Activated naive CD8-positive, alpha-beta T cell treated with anti-CD3 and anti-CD28 coated beads, Interleukin-2, amount 10 ng/mL, durations not matched to agents 7 days and 5 days (primary cell): ENCODE measurements around the gene CDKN2AIPNL. TPM values are rescaled to one million over a fixed set of nuclear protein-coding genes. Genes with fewer than 3 reads are reported as not detected.
A peak's percentile ranks its signal among the peaks of the same experiment; 100 is the strongest.
"Not testable (repeated sequence)": the region's sequence is repeated elsewhere in the genome, so short reads cannot be mapped to it uniquely, and the experiment has no call there.

Experiments used
- ATAC-seq: fragments of 150-1000 bp; cut with Tn5 transposase; one replicate; pipeline ENCODE4 v1.10.0; 2021; ENCODE audit warnings: low read depth, moderate library complexity
- POLR2A ChIA-PET: fragments of 350-600 bp; sonication (Branson Sonifier 250); formaldehyde crosslinking; loops from one replicate; lab custom pipeline; 2021; ENCODE audit warnings: antibody characterized with exemption; lab: Charles Lee
- DNase-seq: peaks from one replicate; pipeline ENCODE4 v3.0.0; 2021
- H3K27ac Mint-ChIP-seq: one replicate; pipeline ENCODE4 v1.8.0; 2022; ENCODE audit warnings: mild to moderate bottlenecking, mixed read lengths
- H3K27me3 Mint-ChIP-seq: one replicate; pipeline ENCODE4 v1.8.0; 2022; ENCODE audit warnings: mild to moderate bottlenecking, moderate library complexity, mixed read lengths
- H3K36me3 Mint-ChIP-seq: one replicate; pipeline ENCODE4 v1.8.0; 2021; ENCODE audit warnings: mild to moderate bottlenecking, mixed read lengths
- H3K4me1 Mint-ChIP-seq: one replicate; pipeline ENCODE4 v1.8.0; 2021; ENCODE audit warnings: mixed read lengths
- H3K4me3 Mint-ChIP-seq: one replicate; pipeline ENCODE4 v1.8.0; 2022; ENCODE audit warnings: mild to moderate bottlenecking, moderate library complexity, mixed read lengths
- H3K9me3 Mint-ChIP-seq: one replicate; pipeline ENCODE4 v1.8.0; 2021; ENCODE audit warnings: mixed read lengths
- total RNA-seq, 2 experiments: library from RNA; stranded (reverse); gene quantifications; one replicate each; pipeline ENCODE4 v1.2.3, GENCODE V29; 2021

The CDKN2AIPNL gene
- total RNA-seq, 2 experiments from 2014 or later = 22.3 to 23.4 TPM

- no peaks in the 10 kb centered on the region for H3K27me3 Mint-ChIP-seq
Measured at GRCh38 chr5:134410822-134411221, 859 bp downstream of the CDKN2AIPNL start.

GRCh38 chr5:134409321-134409720, 2.4 kb downstream of the CDKN2AIPNL start:
- no peak overlapping the region for H3K4me3 Mint-ChIP-seq
- no peaks in the 10 kb centered on the region for H3K27me3 Mint-ChIP-seq
- peaks cover 4% of the 10 kb centered on the region for H3K36me3 Mint-ChIP-seq
- ATAC-seq (no peak), DNase-seq (no peak)
- POLR2A ChIA-PET = no interaction called here
- no peak overlapping the region for H3K27ac Mint-ChIP-seq
- peaks cover 26% of the 10 kb centered on the region for H3K4me1 Mint-ChIP-seq
- no peaks in the 10 kb centered on the region for H3K9me3 Mint-ChIP-seq

More at GRCh38 chr5:134410822-134411221, 859 bp downstream of the CDKN2AIPNL start:
- ATAC-seq = no peak
- no peak for DNase-seq
- POLR2A ChIA-PET = interaction anchor here (0.7 to 4.9 kb wide), 14 partner anchors 26 to 165 kb away, joined by 3 to 67 read pairs (median 3); partner anchors contain the start of genes JADE2 and UBE2B
- Mint-ChIP-seq H3K27ac (peak overlapping the region; percentile 88), H3K4me3 (peak overlapping the region; percentile 93), H3K4me1 (peaks cover 26% of the 10 kb centered on the region), H3K36me3 (peaks cover 4% of the 10 kb centered on the region), H3K9me3 (no peaks in the 10 kb centered on the region)

- ATAC-seq (no peak), DNase-seq (no peak)
- peaks cover 18% of the 10 kb centered on the region for H3K4me1 Mint-ChIP-seq
- no peak overlapping the region for H3K27ac Mint-ChIP-seq
- H3K9me3 Mint-ChIP-seq = no peaks in the 10 kb centered on the region
- POLR2A ChIA-PET = interaction anchor here (0.6 kb wide), 1 partner anchor 39 kb away, joined by 5 read pairs; no protein-coding TSS in a partner anchor
- peaks cover 2% of the 10 kb centered on the region for H3K36me3 Mint-ChIP-seq
- no peak overlapping the region for H3K4me3 Mint-ChIP-seq
- no peaks in the 10 kb centered on the region for H3K27me3 Mint-ChIP-seq
Measured at GRCh38 chr5:134406390-134406789, 5.3 kb downstream of the CDKN2AIPNL start.

- Mint-ChIP-seq H3K9me3 (no peaks in the 10 kb centered on the region), H3K4me1 (peaks cover under 1% of the 10 kb centered on the region), H3K36me3 (peaks cover 5% of the 10 kb centered on the region), H3K4me3 (no peak overlapping the region), H3K27me3 (no peaks in the 10 kb centered on the region), H3K27ac (no peak overlapping the region)
- POLR2A ChIA-PET = interaction anchor here (0.6 kb wide), 1 partner anchor 104 kb away, joined by 3 read pairs; no protein-coding TSS in a partner anchor
- DNase-seq = no peak
- no peak for ATAC-seq
Measured at GRCh38 chr5:134403951-134404350, 7.7 kb downstream of the CDKN2AIPNL start.

- no peak for DNase-seq
- no peaks in the 10 kb centered on the region for H3K9me3 Mint-ChIP-seq
- H3K36me3 Mint-ChIP-seq = peaks cover 15% of the 10 kb centered on the region
- POLR2A ChIA-PET = no interaction called here
- no peak overlapping the region for H3K27ac Mint-ChIP-seq
- H3K4me3 Mint-ChIP-seq = no peak overlapping the region
- H3K4me1 Mint-ChIP-seq = no peaks in the 10 kb centered on the region
- no peaks in the 10 kb centered on the region for H3K27me3 Mint-ChIP-seq
- no peak for ATAC-seq
Measured at GRCh38 chr5:134398609-134399155, 13.0 kb downstream of the CDKN2AIPNL start.

- DNase-seq (no peak), ATAC-seq (no peak)
- peaks cover 19% of the 10 kb centered on the region for H3K36me3 Mint-ChIP-seq
- POLR2A ChIA-PET = no interaction called here
- no peaks in the 10 kb centered on the region for H3K27me3 Mint-ChIP-seq
- no peak overlapping the region for H3K4me3 Mint-ChIP-seq
- no peaks in the 10 kb centered on the region for H3K9me3 Mint-ChIP-seq
- no peaks in the 10 kb centered on the region for H3K4me1 Mint-ChIP-seq
- no peak overlapping the region for H3K27ac Mint-ChIP-seq
Measured at GRCh38 chr5:134397196-134397595, 14.5 kb downstream of the CDKN2AIPNL start.

GRCh38 chr5:134396274-134396673, 15.4 kb downstream of the CDKN2AIPNL start:
- Mint-ChIP-seq H3K27me3 (no peaks in the 10 kb centered on the region), H3K9me3 (no peaks in the 10 kb centered on the region), H3K4me1 (no peaks in the 10 kb centered on the region), H3K4me3 (no peak overlapping the region), H3K27ac (no peak overlapping the region), H3K36me3 (peaks cover 25% of the 10 kb centered on the region)
- no peak for DNase-seq
- POLR2A ChIA-PET = interaction anchor here (1.1 kb wide), 1 partner anchor 24 kb away, joined by 3 read pairs; no protein-coding TSS in a partner anchor
- ATAC-seq = no peak

- no peak for ATAC-seq
- no peaks in the 10 kb centered on the region for H3K9me3 Mint-ChIP-seq
- no peak overlapping the region for H3K4me3 Mint-ChIP-seq
- H3K27me3 Mint-ChIP-seq = no peaks in the 10 kb centered on the region
- no peak overlapping the region for H3K27ac Mint-ChIP-seq
- POLR2A ChIA-PET = interaction anchor here (0.7 kb wide), 1 partner anchor 8 kb away, joined by 5 read pairs; no protein-coding TSS in a partner anchor
- DNase-seq = no peak
- H3K4me1 Mint-ChIP-seq = no peaks in the 10 kb centered on the region
- peaks cover 28% of the 10 kb centered on the region for H3K36me3 Mint-ChIP-seq
Measured at GRCh38 chr5:134394932-134395331, 16.7 kb downstream of the CDKN2AIPNL start.

- POLR2A ChIA-PET = interaction anchor here (0.6 kb wide), 1 partner anchor 358 kb away, joined by 3 read pairs; no protein-coding TSS in a partner anchor
- DNase-seq = no peak
- Mint-ChIP-seq H3K27me3 (no peaks in the 10 kb centered on the region), H3K36me3 (peaks cover 34% of the 10 kb centered on the region), H3K9me3 (no peaks in the 10 kb centered on the region), H3K4me1 (no peaks in the 10 kb centered on the region), H3K27ac (no peak overlapping the region), H3K4me3 (no peak overlapping the region)
- no peak for ATAC-seq
Measured at GRCh38 chr5:134392301-134392700, 19.4 kb downstream of the CDKN2AIPNL start.

GRCh38 chr5:134387443-134387842, 24.2 kb downstream of the CDKN2AIPNL start:
- H3K4me3 Mint-ChIP-seq = no peak overlapping the region
- no peaks in the 10 kb centered on the region for H3K27me3 Mint-ChIP-seq
- peaks cover 4% of the 10 kb centered on the region for H3K4me1 Mint-ChIP-seq
- ATAC-seq = no peak
- DNase-seq = no peak
- peaks cover 37% of the 10 kb centered on the region for H3K36me3 Mint-ChIP-seq
- H3K9me3 Mint-ChIP-seq = no peaks in the 10 kb centered on the region
- POLR2A ChIA-PET = interaction anchor here (0.6 kb wide), 1 partner anchor 289 kb away, joined by 3 read pairs; no protein-coding TSS in a partner anchor
- H3K27ac Mint-ChIP-seq = no peak overlapping the region

- Mint-ChIP-seq H3K27ac (no peak overlapping the region), H3K4me3 (no peak overlapping the region), H3K9me3 (no peaks in the 10 kb centered on the region), H3K4me1 (peaks cover 11% of the 10 kb centered on the region), H3K27me3 (no peaks in the 10 kb centered on the region), H3K36me3 (peaks cover 36% of the 10 kb centered on the region)
- no peak for DNase-seq
- no peak for ATAC-seq
- POLR2A ChIA-PET = interaction anchor here (0.6 to 1.3 kb wide), 2 partner anchors 12 to 24 kb away, joined by 3 to 6 read pairs; partner anchors contain the start of gene UBE2B
Measured at GRCh38 chr5:134383980-134384697, 27.5 kb downstream of the CDKN2AIPNL start.

GRCh38 chr5:134382204-134382603, 29.5 kb downstream of the CDKN2AIPNL start:
- H3K4me3 Mint-ChIP-seq, H3K27ac Mint-ChIP-seq, DNase-seq, ATAC-seq, H3K27me3 Mint-ChIP-seq, H3K9me3 Mint-ChIP-seq: not testable (repeated sequence)
- Mint-ChIP-seq H3K4me1 (peaks cover 13% of the 10 kb centered on the region), H3K36me3 (peaks cover 35% of the 10 kb centered on the region)
- POLR2A ChIA-PET = interaction anchor here (0.6 kb wide), 1 partner anchor 29 kb away, joined by 3 read pairs; no protein-coding TSS in a partner anchor

- no peak overlapping the region for H3K27ac Mint-ChIP-seq
- H3K36me3 Mint-ChIP-seq = peaks cover 36% of the 10 kb centered on the region
- POLR2A ChIA-PET = interaction anchor here (0.6 to 3.2 kb wide), 3 partner anchors 9 to 153 kb away, joined by 3 to 18 read pairs (median 4); partner anchors contain the start of gene UBE2B
- no peaks in the 10 kb centered on the region for H3K27me3 Mint-ChIP-seq
- no peak for ATAC-seq
- H3K4me3 Mint-ChIP-seq = no peak overlapping the region
- H3K9me3 Mint-ChIP-seq = no peaks in the 10 kb centered on the region
- DNase-seq = no peak
- peaks cover 13% of the 10 kb centered on the region for H3K4me1 Mint-ChIP-seq
Measured at GRCh38 chr5:134380346-134380745, 31.3 kb downstream of the CDKN2AIPNL start.
